Kasumi-1 (cell line): Measurements from ENCODE around the gene GLIPR1L2.

Source experiments
- DNase-seq, 2 experiments: peaks; one replicate each; lab custom pipeline; 2025; lab: John Stamatoyannopoulos, UW

GLIPR1L2 gene

DNA sequence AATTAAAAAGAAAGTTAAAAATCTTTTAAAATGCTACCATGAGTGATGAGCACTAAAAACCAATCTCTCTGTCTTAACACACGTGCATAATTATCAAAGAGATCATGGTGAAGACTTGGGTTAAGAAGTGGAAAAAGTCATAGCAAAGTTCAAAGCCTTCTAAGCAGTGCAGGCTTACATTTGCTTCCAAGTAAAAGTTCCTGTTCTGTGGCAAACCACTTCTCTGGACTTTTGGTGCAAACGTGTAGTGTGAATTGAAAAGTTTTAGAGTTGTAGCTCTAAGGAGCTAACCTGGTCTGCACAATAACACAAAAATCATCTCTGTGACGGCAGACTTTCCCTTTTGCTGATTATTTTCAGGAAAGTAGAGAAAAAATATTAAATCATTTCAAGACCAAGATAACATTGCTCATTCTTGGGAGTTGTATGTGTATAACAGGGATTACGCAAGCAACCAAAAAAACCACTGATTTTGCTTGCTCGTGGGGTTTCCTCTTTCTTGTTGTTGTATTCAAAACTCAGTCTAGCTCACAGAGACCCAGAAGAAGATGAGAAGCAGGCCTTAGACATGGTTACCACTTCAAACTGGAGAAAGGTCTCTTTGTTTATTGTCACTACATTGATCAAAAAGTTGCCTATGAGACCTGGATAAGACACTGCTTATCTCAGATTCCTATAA, 87.4 kb downstream of the GLIPR1L2 start:
- peak; percentile 69 to 72 for DNase-seq

DNA sequence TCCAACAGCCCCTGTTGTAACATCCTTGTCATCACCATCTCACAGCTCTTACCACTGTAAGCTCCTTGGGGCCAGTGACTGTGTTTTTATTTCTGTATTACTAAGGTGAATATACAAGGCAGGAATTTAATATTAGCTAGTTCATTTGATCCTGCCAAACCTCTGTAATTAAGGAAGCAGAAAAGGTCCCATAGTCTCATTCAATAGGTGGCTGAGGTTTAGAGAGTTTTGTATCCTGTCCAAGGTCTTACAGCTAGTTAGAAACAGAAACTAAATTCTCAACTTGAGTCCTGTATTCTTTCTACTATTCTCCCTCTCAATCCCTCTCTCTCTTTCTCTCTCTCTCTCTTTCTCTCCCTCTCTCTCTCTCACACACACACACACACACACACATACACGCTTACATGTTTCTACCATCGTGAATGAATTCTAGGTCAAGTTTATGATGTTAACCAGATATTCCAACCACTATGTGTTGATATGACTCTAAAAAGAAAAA, 89.1 kb downstream of the GLIPR1L2 start:
- DNase-seq, result peak; percentile 11 to 12

DNA sequence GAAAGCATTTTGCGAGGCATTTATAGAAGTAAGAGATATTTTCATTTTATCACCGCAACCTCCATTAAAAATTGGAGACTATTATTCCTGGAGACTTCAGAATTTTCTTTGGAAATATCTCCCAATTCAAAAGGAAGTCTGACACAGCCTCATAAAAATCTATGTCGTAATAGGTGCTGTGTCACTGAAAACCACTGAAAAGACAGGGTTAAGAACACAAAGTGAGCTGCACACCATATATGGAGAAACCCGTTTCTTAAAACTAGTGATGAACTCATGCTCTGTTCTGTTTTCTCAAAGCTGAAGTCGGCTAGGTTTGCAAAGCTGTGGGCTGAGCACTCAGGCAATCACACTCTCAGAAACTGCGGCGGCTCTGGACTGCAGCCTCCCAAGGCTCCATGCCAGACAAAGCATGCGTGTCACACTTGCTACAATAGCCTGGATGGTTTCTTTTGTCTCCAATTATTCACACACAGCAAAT, 89.6 kb downstream of the GLIPR1L2 start, which contains the start of gene GLIPR1:
Gene GLIPR1, plus strand, starts transcription at position 287 of the 481 bp plus-strand sequence. Its CDS starts 126 bp downstream, at position 413.
- peak; percentile 92 to 93 for DNase-seq

DNA sequence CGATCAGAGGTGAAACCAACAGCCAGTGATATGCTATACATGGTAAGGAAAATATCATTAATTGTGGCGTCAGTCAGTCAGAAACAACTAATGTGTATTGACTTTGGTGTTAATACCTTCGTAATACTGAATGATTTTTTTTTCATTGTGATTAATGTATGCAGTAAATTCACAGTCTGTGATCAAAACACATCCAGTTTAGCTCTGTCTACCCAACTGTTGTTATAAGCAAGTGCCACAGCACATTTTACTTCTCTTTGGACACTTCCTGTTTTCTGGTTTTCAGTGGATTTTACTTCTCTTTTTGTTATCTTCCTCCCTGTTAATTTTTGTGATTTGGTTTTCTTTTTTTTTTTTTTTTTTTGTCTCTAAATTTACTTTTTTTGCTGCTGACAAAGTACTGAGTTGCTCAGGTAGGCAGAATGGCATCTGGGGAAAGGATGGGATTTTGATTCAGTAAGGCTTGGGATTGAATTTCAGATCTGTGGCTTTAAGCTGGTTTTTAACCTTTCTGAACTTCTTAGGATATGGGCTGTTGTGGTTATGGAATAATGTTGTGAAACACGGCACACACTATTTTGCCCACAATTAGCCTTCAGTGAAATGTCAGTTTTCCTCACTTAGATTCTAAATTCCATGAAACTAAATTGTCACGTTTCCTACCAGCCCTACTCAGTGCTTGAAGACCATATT, 90.3 kb downstream of the GLIPR1L2 start:
- peak; percentile 60 to 71 for DNase-seq

DNA sequence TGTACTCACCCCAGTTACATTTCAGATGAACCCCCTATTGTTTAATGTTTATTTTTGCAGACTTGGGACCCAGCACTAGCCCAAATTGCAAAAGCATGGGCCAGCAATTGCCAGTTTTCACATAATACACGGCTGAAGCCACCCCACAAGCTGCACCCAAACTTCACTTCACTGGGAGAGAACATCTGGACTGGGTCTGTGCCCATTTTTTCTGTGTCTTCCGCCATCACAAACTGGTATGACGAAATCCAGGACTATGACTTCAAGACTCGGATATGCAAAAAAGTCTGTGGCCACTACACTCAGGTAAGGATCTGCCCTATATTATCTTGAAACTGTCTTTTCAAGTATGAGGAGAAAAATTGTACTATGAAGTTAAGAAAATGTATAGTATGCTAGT, 90.9 kb downstream of the GLIPR1L2 start:
- DNase-seq, result no peak
